HL-60 (cell line): Measurements from ENCODE around the gene MYO5B.
"Not testable (repeated sequence)": the region's sequence is repeated elsewhere in the genome, so short reads cannot be mapped to it uniquely, and the experiment has no call there.

Experiments used
- DNase-seq, 2 experiments: peaks; one replicate each; pipeline ENCODE4 v3.0.0-alpha.2; 2010 to 2020; ENCODE audit warnings: low read depth in 1 of 2, low spot score in 1 of 2
- H3K27ac ChIP-seq: fragments of 250-450 bp; sonication (Bioruptor Pico); replicated peaks from 2 replicates; pipeline ENCODE4 v1.5.1; 2020; ENCODE audit warnings: mild to moderate bottlenecking, moderate library complexity
- H3K27me3 ChIP-seq: fragments of 250-450 bp; sonication (Bioruptor Pico); 2 replicates; pipeline ENCODE4 v1.5.1; 2021; ENCODE audit warnings: mild to moderate bottlenecking, moderate library complexity; ENCODE audit not compliant: insufficient read depth, poor library complexity, severe bottlenecking
- H3K4me3 ChIP-seq: replicated peaks from 2 replicates; pipeline ENCODE4 v1.5.1; 2011; ENCODE audit warnings: mild to moderate bottlenecking, control low read depth, low read length; ENCODE audit not compliant: insufficient read depth
- CTCF ChIP-seq: IDR thresholded peaks from one replicate; pipeline ENCODE4 v1.5.1; 2011; ENCODE audit warnings: low read length, control low read depth, inconsistent platforms; ENCODE audit not compliant: insufficient read depth
- GABPA ChIP-seq: IDR thresholded peaks from 2 replicates; pipeline ENCODE4 v1.6.1; 2012; ENCODE audit warnings: low read depth
- POLR2AphosphoS5 ChIP-seq: IDR thresholded peaks from 2 replicates; pipeline ENCODE4 v1.6.1; 2012; ENCODE audit warnings: low read depth
- REST ChIP-seq: IDR thresholded peaks from 2 replicates; pipeline ENCODE4 v1.6.1; 2012; ENCODE audit warnings: low read depth; ENCODE audit not compliant: insufficient replicate concordance
- SPI1 ChIP-seq: IDR thresholded peaks from 2 replicates; pipeline ENCODE4 v1.6.1; 2012; ENCODE audit warnings: low read depth, mild to moderate bottlenecking, borderline replicate concordance

The MYO5B gene

GRCh38 chr18:49837889-49838288 is 357.1 kb downstream of the MYO5B start:
- H3K27ac ChIP-seq = no peak overlapping the region
- DNase-seq = no peak
- no peak for TF ChIP-seq SPI1
- TF ChIP-seq REST = no peak
- no peak for TF ChIP-seq POLR2AphosphoS5
- no peak for TF ChIP-seq CTCF
- TF ChIP-seq GABPA = no peak
- no peak overlapping the region for H3K4me3 ChIP-seq
- H3K27me3 ChIP-seq = peaks cover 10% of the 10 kb centered on the region

- H3K4me3 ChIP-seq, DNase-seq, H3K27ac ChIP-seq, H3K27me3 ChIP-seq: not testable (repeated sequence)
Observed at GRCh38 chr18:49837316-49837835, 357.6 kb downstream of the MYO5B start.

GRCh38 chr18:49835405-49835804 is 359.5 kb downstream of the MYO5B start:
- H3K27me3 ChIP-seq = peaks cover 12% of the 10 kb centered on the region
- no peak for DNase-seq
- no peak overlapping the region for H3K4me3 ChIP-seq
- H3K27ac ChIP-seq = no peak overlapping the region
- TF ChIP-seq POLR2AphosphoS5 (no peak), GABPA (no peak), CTCF (no peak), REST (no peak), SPI1 (no peak)

DNA sequence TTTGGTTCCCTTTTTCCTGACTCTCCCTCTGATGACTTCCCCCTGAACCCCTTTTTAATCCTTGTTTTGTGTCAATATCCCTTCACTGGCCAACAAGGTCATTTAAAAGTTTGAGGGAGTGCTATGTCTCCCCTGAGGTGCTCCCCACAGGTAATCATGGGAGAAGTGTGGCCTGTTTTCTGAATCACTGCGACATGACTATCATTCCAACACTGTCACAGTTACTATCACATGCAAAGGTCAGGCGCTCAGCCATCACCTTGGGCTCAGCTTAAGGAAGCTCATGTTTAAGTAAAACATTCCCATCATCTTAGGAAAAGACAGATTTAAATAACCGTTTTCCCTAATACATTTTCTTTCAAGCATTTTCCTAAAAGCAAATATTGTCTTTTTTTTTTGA is 360.7 kb downstream of the MYO5B start:
- TF ChIP-seq POLR2AphosphoS5 = no peak
- TF ChIP-seq GABPA = no peak
- no peak for TF ChIP-seq SPI1
- TF ChIP-seq CTCF = no peak
- Histone ChIP-seq H3K27me3 (peaks cover 12% of the 10 kb centered on the region), H3K27ac (no peak overlapping the region), H3K4me3 (no peak overlapping the region)
- no peak for DNase-seq
